ENCODE results near the gene RTN4RL2.

The RTN4RL2 gene

GRCh38 chr11:57481915-57482781, 21.8 kb downstream of the RTN4RL2 start:
- no peak for DNase-seq

GRCh38 chr11:57482782-57483561, 22.6 kb downstream of the RTN4RL2 start:
- DNase-seq, result no peak

- no peak for DNase-seq
Observed at GRCh38 chr11:57483562-57483918, 23.2 kb downstream of the RTN4RL2 start.

GRCh38 chr11:57484141-57484710, 23.9 kb downstream of the RTN4RL2 start:
- no peak for DNase-seq

GRCh38 chr11:57485217-57485990, 25.1 kb downstream of the RTN4RL2 start:
- no peak for DNase-seq

- DNase-seq, result no peak
Observed at GRCh38 chr11:57487021-57487778, 26.9 kb downstream of the RTN4RL2 start.

GRCh38 chr11:57487920-57488659, 27.8 kb downstream of the RTN4RL2 start:
- no peak for DNase-seq

- DNase-seq, result no peak
Observed at GRCh38 chr11:57490456-57491248, 30.3 kb downstream of the RTN4RL2 start.

- no peak for DNase-seq
Observed at GRCh38 chr11:57491371-57492061, 31.2 kb downstream of the RTN4RL2 start.

- DNase-seq, result no peak
Observed at GRCh38 chr11:57493507-57494503, 33.5 kb downstream of the RTN4RL2 start.

- no peak for DNase-seq
Observed at GRCh38 chr11:57496109-57496820, 35.9 kb downstream of the RTN4RL2 start.

- no peak for DNase-seq
Observed at GRCh38 chr11:57497303-57498247, 37.2 kb downstream of the RTN4RL2 start.

GRCh38 chr11:57498540-57498939, 38.2 kb downstream of the RTN4RL2 start:
- DNase-seq, result no peak

GRCh38 chr11:57499413-57499982, 39.2 kb downstream of the RTN4RL2 start:
- DNase-seq, result no peak

GRCh38 chr11:57499983-57500461, 39.7 kb downstream of the RTN4RL2 start:
- DNase-seq, result no peak

- no peak for DNase-seq
Observed at GRCh38 chr11:57500515-57500914, 40.2 kb downstream of the RTN4RL2 start.
